NCI-H1417 (cell line): ENCODE measurements around the gene MAP7.
A peak's percentile ranks its signal among the peaks of the same experiment; 100 is the strongest.
"Not testable (repeated sequence)": the region's sequence is repeated elsewhere in the genome, so short reads cannot be mapped to it uniquely, and the experiment has no call there.

Source experiments
- DNase-seq, 3 experiments: peaks; one replicate each; lab custom pipeline; 2025; lab: John Stamatoyannopoulos, UW

MAP7 gene

DNA sequence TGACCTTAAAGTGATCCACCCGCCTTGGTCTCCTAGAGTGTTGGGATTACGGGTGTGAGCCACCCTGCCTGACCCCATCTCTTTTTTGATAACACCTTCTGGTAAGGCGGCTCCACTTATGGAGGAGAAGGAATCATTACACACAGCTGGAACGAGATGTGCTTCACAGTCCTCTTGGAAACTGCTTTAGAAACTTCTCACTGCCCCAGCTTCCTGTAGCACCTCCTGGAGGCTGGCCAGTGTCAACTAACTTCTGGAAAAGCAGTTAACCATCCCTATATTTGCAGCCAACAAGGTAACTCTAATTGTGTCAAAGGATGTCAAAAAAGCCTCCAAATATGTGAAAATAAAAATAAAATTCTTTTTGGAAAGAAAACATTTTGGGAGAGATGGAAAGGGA lies 211.7 kb downstream of the MAP7 start:
- DNase-seq, result no peak

DNA sequence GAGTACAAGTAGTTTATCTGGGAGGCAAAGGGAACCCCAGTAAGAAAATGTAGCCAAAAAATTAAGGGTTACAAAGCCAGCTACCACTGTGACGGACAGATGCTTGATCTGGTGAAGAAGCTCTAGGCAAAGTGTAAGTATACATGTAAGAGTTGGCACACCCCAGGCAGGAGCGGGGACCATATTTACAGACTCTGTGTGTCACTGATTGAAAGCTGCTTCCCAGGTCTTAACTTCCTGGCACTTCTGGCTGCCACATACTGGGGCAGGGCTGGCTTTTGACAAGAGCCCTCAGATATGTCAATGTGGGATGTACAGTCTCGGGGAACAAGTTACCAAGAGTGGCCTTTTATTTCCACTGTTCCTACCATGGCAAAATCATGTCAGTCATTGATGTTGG lies 212.6 kb downstream of the MAP7 start:
- no peak for DNase-seq

DNA sequence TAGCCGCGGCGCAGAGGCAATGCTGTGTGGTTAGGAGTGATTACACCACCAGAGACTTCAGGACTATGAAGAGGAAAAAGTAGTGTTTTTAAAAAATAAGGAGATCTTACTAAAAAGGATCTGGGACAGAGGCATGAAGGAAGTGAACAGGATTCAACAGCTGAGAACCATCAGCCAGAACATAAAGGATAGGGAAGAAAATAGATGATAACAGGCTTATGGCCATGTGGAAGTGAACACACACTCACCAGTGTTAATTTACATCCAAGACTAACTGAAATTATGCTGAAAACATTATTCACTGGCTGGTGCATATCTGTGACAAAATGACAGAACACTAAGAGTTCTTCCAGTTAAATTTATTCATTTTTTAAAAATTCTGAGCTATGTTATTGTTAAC lies 213.1 kb downstream of the MAP7 start:
- no peak for DNase-seq

DNA sequence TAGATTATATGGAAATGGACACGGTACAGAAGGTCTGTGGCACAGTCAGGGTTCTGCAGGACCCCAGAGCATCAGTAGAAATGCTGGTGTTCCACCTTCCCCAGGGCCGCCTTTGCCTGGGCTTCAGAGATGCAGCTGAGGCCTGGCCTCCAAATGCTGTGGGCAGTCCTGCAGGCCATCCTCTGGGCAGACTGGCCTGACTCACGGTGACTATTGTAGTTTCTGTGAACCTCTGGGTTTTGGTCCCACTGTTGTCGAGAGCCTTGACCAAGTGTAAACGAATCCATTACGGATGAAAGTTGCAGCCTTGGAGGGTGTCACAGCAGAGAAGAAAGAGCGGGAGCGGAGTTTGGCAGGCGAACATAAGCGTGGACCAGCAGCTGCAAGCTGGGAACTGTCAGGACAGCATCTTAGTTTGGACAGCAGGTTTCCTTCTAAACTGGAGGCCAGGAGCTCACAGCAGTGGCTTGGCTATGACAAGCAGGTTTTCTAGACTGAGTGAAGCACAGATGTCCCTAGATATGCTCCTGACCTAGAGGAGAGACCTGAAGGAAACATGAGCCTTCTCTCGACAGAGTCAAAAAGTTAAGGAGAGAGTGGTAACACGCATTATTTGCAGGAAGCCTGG lies 214.4 kb downstream of the MAP7 start:
- no peak for DNase-seq

DNA sequence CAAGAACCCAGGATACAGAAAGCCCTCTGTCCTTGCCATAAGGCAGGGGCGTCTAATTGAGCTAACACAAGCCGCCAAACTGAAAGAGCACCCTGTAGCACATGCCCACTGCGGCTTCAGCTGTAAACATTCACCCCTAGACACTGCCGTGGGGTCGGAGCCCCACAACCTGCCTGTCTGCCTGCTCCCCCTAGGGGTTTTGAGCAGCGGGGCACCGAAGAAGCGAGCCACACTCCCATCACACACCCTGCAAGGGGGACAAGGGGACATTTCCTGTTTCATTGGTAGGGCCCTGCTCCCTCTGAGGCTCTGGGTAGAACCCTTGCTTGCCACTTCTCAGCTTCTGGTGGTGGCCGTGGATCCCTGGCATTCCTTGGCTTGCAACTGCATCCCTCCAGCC lies 215.4 kb downstream of the MAP7 start:
- no peak for DNase-seq

DNA sequence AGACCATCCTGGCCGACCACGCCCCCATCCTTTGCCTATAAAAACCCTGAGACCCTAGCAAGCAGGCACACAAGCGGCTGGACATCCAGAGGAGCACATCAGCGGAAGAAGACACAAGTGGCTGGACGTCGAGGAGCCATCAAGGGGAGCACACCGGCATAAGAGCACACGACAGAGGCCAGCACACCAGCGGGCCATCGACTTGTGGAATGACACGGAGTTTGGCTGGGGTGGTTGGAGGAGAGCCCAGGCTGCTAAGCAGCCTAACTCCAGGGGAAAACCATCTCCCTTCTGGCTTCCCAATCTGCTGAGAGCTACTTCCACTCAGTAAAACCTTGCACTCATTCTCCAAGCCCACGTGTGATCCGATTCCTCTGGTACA lies 215.8 kb downstream of the MAP7 start:
- no peak for DNase-seq

DNA sequence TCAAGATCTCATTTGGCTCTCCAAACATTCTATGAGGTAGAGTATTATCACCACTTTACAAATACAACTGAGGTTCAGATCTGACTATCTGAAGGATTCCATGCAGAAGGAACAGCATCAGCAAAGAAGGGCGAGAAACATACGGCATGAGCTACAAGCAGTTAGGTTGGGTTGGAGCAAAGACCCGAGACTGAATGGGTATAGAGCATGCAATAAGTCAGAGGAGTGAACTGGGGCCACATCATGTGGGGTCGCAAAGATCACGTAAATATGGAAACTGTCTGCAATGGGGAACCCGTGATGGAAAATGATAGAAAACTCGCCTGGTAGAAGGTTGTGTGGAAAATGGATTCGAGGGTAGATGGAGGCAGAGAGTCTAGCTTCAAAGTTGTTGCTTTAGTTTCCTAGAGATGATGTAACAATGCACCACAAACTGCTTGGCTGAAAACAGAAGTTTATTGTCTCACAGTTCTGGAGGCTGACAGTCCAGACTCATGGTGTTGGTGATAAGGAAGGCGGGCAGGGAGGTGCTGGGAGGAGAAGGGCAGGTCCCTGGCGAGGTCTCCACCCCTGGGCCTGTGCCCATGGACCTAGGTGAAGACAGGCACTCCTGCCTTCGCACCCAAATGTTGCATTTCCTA lies 216.3 kb downstream of the MAP7 start:
- no peak for DNase-seq

DNA sequence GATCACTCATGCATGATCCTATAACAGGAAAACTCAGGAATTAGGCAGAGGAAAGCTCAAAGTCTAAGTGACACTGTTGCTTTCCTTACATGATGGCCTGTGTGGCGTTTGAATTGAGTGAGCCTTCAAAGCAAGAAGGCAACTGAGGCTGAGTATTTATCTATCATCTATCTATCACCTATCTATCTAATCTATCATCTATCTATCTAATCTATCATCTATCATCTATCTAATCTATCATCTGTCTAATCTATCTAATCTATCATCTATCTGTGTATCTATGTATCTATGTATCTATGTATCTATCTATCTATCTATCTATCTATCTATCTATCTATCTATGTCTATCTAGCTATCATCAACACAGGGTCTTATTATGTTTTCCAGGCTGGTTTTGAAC lies 218.8 kb downstream of the MAP7 start:
- no peak for DNase-seq

DNA sequence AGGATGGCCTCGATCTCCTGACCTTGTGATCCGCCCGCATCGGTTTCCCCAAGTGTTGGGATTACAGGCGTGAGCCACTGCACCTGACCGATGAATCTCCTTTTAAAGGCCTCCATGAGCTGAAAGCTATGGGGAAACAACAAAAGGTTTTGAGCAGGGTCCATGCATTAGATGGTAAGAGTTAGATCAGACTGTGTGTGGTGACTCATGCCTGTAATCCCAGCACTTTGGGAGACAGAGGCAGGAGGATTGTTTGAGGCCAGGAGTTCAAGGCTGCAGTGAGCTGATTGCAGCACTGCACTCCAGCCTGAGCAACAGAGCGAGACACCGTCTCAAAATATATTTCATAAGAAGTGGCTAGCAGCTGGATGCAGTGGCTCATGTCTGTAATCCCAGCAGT lies 219.6 kb downstream of the MAP7 start:
- DNase-seq, result no peak

DNA sequence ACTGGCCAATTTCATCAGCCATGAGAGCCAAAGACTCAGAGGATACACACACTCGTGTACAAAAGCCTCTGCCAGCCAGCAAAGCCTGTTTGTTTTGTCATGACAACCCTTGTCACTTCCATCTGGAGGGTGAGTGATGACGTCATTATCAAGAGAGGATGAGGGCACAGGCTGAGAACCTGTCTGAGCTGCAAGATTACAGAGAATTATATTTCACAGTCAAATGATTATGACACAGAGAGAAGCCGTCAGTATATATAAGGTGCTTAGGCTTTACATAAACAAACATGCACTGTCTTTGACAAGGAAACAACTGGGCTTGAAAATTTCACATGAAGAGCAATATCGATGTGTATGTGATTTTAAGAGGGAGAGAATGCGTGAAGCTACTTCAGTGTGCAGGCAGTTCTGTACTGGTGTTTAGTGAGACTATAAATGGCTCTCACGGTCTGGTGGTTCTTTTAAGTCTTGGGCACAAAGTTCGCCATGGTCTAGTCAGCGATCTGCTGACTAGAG lies 224.1 kb downstream of the MAP7 start:
- DNase-seq, result peak; percentile 26 to 88 (median 58)

DNA sequence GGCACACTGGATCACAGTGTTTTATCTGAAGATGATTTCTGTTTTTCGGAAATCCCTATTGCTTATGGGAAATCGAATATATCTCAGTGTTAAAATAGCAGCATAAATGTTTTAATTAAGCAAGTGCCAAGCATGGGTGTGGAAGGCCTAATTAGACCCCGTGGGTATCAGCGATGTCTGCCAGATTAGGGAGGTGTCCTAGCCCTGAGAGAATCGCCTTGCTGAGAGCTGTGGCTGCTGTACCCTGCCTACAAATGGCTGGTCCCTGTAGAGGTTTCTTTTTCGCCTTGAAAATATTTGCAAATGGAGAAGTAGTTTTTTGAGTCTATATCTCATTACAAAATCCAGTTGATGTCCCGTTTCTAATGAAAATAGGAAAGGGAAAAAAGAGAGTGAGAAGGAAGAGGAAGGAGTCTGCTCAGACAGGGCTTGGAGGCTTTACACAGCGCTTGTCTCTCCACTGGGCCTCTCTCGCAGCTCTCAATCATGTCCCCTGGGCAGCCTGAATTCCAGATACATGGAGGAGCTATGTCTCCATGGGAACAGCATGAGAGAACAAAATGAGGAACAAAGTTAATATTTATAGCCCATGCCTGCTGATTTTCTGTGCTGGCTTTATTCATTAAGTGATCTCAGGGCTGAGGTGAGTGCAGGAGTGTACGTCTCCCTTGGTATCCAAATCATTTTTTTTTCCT lies 225.4 kb downstream of the MAP7 start:
- DNase-seq, result peak in 2 of 3 experiments; percentile 60 to 79

DNA sequence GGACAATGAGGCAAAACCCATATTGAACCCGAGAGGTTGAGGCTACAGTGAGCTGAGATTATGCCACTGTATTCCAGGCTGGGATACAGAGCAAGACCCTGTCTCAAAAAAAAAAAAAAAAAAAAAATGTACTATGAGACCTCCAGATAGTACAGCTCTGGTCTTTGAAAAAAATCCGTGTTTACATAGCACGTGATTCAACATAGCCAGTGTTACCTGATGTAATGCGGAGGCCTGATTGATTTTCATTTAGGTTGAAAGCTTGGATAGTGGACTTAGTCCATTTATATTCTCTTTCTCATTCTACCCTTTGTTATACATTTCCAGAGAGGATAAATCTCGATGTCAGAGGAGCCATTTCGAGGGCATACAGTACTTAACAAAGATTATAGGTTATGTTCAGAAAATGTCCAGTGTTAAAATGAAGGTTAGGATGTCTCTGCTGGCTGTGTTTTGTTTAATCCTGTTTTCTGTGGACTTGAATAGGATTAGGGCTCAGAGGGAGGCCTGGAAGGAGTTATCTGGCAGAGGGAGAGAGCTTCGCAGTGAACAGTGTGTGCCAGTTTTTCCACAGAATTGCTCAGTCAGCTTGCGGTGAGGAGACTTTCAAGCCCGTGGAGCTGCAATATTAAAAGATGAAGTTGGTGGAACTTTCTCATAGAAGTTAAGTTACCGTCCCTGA lies 226.7 kb downstream of the MAP7 start:
- peak in 1 of 3 experiments; percentile 51 for DNase-seq

DNA sequence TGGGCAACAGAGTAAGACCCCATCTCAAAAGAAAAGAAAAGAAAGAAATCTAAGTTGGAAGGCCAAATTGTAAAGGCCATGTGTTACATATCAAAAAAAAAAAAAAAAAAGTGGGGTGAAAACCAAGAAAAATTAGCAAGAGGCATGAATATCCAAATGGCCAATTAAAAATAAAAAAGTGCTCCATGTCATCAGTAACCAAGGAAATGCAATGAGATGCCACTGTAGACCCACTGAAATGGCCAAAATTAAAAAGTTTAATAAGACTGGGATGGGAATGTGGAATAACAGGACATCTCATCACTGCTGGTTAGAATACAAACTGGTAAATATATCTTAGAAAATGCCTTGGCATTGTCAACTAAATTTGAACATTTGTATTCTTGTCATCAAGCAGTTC lies 230.5 kb downstream of the MAP7 start:
- no peak for DNase-seq

DNA sequence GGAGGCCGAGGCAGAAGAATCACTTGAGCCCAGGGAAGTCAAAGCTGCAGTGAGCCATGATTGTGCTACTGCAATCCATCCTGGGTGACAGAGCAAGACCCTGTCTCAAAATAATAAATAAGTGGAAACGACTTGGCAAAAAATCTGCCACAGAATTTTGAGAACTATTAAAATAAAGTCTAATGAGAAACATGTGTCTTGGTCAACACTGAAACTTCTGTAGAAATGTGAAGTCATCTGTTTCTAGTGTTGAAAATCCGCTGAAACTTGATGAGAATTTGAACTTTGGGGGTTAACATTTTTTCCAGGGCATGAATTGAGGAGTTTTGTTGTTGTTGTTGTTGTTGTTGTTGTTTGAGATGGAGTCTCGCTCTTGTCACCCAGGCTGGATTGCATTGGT lies 231.5 kb downstream of the MAP7 start:
- no peak for DNase-seq

DNA sequence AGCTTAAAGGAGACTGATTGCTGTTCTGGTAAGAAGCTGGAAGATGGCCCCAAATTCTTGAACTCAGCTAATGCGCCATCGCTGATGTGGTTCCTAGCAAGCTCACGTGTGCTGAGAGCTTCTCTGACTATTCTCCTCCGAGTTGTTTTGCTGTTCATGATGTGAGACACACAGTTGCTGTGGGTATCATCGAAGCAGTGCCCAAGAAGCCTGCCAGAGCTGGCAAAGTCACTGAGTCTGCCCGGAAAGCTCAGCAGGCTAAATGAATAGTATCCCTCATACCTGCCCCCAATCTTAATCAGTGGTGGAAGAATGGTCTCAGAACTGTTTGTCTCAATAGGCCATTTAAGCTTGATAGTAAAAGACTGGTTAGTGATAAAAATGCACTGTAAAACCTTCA lies 232.3 kb downstream of the MAP7 start:
- DNase-seq, result no peak

DNA sequence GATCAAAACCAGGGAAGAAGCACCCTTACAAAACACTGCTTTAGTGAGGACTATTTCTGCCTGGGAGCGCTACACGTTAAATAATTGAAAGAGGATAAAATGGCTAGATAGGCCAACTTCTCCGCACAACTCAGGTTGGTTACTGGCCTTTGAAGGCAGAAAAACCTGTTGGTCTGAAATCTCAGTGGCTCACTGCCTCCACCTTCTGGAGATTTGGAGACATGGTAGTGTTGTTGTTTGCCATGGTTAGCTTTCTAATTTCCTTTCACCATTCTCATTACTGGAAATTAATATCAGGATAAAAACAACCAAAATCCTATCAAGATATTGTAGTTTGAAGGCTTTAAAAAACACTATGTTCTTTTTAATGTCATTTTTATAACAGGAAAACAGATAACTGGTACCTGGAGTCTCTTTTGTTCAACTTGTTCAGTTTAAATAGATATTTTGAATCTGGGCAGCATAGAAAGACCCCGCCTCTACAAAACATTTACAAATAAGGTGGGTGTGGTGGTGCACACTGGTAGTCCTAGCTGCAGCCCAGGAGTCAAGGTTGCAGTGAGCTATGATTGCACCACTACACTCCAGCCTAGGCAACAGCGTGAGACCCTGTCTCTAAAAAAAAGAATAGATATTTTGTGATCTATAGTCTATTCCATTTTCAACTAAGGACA lies 233.1 kb downstream of the MAP7 start:
- peak; percentile 45 to 89 (median 51) for DNase-seq

DNA sequence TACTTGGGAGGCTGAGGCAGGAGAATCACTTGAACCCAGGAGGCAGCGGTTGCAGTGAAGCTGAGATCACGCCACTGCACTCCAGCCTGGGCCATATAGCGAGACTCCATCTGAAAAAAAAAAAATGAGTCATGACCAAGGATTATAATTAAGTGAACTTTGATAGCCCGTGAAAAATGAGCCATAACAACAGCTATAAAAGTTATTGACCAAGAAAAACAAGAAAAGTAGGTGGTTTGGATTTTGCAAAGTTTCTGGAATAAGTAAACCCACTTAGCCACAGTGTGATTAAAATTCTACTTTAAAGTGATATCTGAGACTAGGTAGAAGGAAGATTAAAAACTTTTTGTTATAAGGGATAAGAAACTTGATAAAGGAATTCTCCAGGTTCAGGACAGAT lies 234.6 kb downstream of the MAP7 start:
- DNase-seq, result no peak

DNA sequence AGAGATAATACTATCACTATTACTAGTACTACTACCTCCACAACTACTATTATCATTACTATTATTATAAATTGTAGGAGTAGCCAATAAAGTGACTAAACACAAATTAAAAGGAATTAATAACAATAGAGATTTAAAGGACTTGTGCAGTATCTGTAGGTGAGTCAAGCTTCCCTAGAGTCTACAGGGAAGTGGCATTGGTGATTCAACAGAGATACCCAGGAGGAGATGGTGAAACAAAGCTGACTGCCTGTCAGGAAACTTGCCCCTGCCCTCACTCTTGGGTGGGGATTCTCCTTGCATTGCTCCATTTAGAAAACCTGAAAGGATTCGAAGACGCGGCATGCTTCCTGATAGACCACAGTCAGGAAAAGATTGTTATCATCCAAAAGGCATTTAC lies 237.2 kb downstream of the MAP7 start:
- no peak for DNase-seq

DNA sequence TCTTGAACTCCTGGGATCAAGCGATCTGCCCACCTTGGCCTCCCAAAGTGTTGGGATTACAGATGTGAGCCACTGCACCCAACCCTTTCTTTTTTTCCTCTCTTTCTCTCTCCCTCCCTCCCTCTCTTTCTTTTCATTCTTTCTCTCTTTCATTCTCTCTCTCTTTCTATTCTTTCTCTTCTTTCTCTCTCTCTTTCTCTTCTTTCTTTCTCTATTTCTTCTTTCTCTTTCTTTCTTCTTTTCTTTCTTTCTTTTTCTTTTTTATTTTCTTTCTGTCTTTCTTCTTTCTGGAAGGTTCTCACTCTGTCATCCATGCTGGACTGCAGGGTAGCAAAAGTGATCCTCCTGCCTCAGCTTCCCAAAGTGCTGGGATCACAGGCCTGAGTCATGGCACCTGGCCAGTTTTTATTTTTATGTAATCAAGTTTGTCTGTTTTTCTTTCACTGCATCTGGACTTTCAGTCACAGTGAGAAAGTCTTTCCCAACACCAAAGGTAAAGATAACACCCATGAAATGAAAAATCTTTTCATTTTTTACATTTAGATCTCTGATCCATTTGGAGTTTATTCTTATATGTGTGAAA lies 240.4 kb downstream of the MAP7 start:
- no peak for DNase-seq

DNA sequence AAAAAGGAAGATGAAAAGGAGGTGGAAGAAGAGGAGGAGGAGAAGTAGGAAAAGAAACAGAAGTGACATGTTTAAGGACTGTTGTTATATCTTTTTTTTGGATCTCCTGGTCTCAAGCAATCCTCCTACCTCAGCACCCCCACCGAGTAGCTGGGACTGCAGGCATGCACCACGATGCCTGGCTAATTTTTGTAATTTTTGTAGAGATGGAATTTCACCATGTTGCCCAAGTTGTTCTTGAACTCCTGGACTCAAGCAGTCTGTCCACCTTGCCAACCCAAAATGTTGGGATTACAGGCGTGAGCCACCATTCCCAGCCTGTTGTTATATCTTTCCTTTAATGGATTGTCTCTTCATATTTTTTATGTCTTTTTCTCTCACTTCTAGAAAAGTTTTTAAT lies 241.1 kb downstream of the MAP7 start:
- no peak for DNase-seq

DNA sequence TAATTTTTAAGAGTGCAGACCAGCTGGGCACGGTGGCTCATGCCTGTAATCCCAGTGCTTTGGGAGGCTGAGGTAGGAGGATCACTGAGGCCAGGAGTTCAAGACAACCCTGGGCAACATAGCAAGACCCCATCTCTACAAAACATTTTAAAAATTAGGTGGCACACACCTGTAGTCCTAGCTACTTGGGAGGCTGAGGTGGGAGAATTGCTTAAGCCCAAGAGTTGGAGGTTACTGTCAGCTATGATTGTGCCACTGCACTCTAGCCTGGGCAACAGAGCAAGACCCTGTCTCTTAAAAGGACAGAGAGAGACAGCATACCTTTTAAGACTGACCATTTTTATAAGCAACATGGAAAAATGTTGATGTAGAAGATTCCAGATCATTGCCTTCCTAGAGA lies 241.8 kb downstream of the MAP7 start:
- not testable (repeated sequence) for DNase-seq

DNA sequence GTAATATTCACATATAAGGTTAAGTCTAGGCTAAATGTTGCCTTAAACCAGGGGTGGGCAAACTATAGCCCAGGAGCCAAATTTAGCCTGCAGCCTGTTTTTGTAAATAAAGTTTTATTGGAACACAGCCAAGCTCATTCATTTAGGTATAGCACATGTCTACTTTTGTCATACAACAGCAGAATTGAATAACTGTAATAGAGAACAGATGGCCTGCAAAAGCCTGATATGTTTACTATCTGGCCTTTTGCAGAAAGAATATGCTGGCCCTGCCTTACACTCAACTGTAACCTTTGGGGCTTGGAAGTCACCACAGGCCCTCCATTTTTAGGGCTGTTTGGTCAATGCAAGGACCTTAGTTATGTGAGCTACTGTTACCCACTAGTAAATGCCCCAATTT lies 242.9 kb downstream of the MAP7 start:
- peak in 1 of 3 experiments; percentile 20 for DNase-seq
